ENCODE measurements around the gene SLC5A3.

Gene SLC5A3

GRCh38 chr21:34071683-34072082, 1.7 kb upstream of the SLC5A3 start:
- DNase-seq (ENCODE audit: low spot score): no peak

DNA sequence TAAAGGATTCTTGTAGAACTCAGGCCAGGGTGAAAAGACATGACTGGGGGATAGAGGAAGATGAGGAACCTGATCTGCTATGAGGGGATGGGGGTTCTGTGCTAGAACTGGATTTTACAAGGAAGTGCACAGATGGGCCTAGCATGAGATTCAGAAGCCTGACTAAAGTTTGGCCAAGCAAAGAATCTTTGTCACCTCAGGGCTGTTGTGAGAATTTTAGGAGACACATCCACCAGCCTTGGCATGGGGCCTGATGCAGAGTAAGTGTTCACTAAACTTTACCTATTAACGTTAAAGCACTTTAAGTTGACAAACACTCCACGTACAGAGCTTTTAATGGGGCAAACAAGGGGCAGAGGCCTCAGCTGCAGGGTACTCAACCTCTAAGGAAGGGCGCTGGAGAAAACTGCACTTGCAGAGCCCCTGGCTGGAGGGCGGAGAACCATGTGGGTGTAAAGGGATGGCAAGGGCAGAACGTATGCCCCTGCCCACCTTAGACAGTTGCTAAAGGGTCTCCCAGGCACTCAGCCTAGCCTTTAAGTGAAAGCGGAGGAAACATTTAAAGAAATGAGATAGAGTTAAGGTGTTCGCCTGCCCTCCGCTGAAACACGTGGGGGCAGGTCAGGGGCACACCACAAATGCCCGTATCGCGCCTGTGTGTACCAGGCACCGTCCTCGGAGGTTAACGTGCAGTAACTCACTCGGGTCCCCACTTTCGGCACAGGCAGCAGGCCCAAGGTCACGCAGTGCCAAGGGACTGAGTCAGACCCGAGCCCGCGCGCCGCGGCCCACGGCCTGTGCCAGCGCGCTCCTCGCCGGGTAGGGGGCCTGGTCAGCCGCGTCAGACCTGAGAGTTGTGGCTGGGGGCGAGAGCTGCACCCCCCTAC, 990 bp upstream of the SLC5A3 start:
- DNase-seq (ENCODE audit: low spot score): no peak

GRCh38 chr21:34073749-34074282, 438 bp downstream of the SLC5A3 start:
- peak; percentile 21 for DNase-seq (ENCODE audit: low spot score)

DNA sequence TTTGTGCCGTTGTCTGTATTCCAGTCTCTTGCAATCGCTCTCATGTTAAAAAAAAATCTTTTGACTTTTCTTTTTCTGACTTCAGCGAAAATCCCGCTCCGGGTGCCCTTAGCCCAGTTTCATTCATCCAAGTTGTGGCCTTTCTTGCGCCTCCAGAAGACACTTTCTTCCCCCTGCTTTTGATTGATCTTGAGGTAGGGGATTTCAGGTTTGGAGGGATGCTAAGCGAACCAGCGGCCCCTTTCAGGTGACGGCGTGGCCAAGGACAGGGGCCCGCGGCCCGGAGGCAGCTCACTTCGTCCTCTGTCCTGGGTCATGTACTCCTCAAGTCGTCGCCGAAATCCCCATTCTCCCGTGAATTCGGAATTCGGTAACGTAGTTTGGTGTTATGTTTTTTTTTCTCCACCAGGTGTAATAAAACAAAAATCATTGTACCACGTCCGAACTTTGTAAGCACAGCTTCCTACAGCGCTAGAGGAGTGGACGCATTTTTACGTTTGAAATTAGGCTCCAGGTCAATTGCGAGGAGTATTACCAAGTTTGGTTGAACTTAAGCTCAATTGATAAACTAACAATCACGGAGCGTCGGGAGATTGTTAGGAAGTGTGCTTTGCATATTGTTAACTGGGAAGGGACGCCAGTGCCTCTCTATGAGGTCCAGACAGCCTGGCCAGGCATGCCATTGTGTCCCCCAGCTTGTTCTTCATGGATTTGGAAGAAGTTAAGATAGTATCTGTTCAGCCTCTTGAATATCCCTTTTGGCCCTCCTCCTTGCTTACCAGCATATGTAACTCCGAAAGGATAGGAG, 1.1 kb downstream of the SLC5A3 start:
- DNase-seq (ENCODE audit: low spot score): no peak

- DNase-seq (ENCODE audit: low spot score): no peak
These were observed 1.7 kb downstream of the SLC5A3 start for GRCh38 chr21:34075091-34075425.

GRCh38 chr21:34075760-34076660, 2.6 kb downstream of the SLC5A3 start:
- DNase-seq (ENCODE audit: low spot score): peak; percentile 14

DNA sequence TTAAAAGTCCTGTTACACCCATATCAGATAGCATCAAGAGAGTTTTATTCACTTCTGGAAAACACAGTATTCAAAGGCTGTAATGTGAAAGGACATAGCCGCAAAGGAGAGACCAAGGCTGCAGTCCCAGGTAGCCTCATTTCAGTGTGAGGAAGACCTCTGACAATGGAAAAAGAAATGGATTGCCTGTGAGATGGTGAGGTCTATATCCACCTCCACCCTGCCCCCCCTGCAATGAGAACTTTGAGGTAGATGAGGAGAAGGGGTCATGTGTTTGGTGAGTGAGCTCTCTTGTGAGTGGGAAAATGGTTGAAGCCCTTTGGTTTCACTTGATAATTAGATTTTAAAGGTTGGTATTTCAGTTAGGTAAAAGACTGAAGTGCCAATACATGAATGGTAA, 3.5 kb downstream of the SLC5A3 start:
- DNase-seq (ENCODE audit: low spot score): no peak

GRCh38 chr21:34077888-34078287, 4.5 kb downstream of the SLC5A3 start:
- no peak for DNase-seq (ENCODE audit: low spot score)

GRCh38 chr21:34078915-34079314, 5.5 kb downstream of the SLC5A3 start:
- peak; percentile 46 for DNase-seq (ENCODE audit: low spot score)

DNA sequence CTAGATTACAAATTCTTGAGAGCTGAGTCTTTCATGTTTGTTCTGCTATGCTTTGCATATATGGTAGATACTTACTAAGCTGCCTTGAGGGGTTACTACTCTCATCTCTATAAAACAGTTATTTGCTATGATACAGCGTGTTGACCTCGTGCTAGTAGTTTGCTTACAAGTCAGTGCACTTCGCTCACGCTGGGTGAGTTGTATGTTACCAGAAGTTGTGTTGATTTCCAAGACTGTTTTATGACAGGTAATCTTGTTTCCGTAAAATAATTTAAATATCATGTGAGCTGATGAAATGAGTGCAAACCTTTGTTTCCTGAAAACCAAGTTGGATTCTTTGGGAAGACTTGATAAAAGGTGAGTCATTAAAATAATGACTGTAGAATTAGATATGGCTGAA, 7.3 kb downstream of the SLC5A3 start:
- no peak for DNase-seq (ENCODE audit: low spot score)

- no peak for DNase-seq (ENCODE audit: low spot score)
These were observed 9.4 kb downstream of the SLC5A3 start for GRCh38 chr21:34082769-34083168.

GRCh38 chr21:34083357-34083756, 10.0 kb downstream of the SLC5A3 start:
- no peak for DNase-seq (ENCODE audit: low spot score)

DNA sequence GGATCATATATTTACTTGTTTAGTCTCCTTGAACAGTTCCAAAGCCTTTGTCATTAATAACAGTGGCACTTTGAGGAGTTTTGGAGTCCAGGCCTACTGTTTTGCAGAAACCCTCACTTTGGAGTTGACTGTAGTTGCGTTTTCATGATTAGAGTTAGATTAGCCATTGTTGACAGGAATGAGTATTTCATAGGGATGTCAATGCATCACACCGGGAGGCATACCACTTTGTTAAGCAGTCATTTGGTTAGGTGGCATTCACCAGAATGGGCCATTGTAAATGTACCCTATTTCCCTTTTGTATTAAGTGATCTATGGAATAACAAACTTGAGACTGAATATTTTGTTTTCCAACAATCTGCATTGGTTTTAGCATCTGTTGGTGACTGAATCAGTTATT, 11.8 kb downstream of the SLC5A3 start:
- DNase-seq (ENCODE audit: low spot score): peak; percentile 24

DNA sequence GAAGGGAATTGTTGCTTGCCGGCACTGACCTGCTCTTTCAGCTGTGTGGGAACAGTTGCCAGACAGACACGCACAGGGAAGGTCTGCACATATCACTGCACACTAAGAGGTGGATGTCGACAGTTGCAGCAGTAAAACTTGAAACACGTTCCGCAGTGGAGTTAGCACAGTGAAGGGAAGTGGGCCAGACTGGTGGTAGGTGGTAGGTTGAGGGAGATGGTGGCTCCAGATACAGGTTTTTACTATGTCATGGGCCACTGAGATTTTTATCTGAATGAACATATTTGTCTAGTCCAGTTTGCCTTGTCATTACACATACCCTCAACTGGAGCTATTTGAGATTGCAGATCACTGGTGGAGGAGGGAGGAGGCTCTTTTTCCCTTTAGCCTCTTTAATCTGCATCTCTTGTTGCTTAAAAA, 13.5 kb downstream of the SLC5A3 start:
- peak; percentile 23 for DNase-seq (ENCODE audit: low spot score)

- DNase-seq (ENCODE audit: low spot score): no peak
These were observed 15.4 kb downstream of the SLC5A3 start for GRCh38 chr21:34088752-34089151.

GRCh38 chr21:34091032-34091431, 17.7 kb downstream of the SLC5A3 start:
- DNase-seq (ENCODE audit: low spot score): no peak

- no peak for DNase-seq (ENCODE audit: low spot score)
These were observed 18.2 kb downstream of the SLC5A3 start for GRCh38 chr21:34091607-34092006.

- no peak for DNase-seq (ENCODE audit: low spot score)
These were observed 19.0 kb downstream of the SLC5A3 start for GRCh38 chr21:34092262-34092921.

DNA sequence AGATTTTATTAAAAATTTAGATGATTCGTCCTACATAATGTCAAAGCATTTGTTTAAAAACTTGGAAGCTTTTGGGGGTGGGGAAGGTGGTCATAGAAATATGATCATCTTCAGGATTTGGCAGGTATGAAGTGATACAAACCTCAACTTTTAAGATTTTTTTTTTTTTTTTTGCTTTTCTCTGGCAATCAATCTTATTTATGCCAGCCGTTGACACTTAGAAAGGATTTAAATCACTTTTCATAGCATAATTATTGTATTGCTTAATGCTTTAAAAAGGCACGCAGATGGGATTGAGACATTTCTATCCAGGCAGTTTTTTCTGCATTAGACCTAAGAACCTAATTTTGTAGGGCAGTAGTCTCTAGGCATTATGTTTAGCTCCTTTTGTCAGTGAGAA, 19.7 kb downstream of the SLC5A3 start:
- no peak for DNase-seq (ENCODE audit: low spot score)

GRCh38 chr21:34094949-34095348, 21.6 kb downstream of the SLC5A3 start:
- DNase-seq (ENCODE audit: low spot score): no peak

DNA sequence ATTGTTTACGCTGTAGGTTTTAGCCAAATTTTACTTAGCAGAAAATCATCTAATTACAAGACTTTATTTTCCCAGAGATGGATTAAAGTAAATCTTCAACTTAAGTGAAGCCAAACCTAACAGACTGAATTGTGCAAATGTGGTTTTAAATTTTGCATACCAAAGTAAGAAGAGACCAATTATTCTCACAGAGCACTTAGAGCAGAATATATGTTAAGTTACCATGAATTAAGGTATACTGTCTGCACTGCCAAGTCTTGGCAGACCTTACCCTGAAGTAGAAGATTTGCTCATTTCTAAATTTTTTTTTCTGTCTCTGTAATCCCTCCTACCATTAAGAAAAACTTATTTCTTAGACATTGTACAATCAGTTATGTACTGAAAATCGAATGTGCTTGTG, 24.1 kb downstream of the SLC5A3 start:
- no peak for DNase-seq (ENCODE audit: low spot score)

Data from activated CD4-positive, alpha-beta T cell treated with anti-CD3 and anti-CD28 coated beads, Interleukin-2, Interleukin-4, amounts not matched to agents 100 ng/mL and 50 ng/mL, durations not matched to agents 16 hours and 8 hours (primary cell).